Measurements from ENCODE around the gene NEUROG3. TPM values are rescaled to one million over a fixed set of nuclear protein-coding genes. Genes with fewer than 3 reads are reported as not detected.

NEUROG3 gene
- total and polyA plus RNA-seq, 2 of the 8 experiments (the other 6 are each of a cell fraction or from before 2014, with no cell fraction given): 0.45 TPM; not detected in 1

DNA sequence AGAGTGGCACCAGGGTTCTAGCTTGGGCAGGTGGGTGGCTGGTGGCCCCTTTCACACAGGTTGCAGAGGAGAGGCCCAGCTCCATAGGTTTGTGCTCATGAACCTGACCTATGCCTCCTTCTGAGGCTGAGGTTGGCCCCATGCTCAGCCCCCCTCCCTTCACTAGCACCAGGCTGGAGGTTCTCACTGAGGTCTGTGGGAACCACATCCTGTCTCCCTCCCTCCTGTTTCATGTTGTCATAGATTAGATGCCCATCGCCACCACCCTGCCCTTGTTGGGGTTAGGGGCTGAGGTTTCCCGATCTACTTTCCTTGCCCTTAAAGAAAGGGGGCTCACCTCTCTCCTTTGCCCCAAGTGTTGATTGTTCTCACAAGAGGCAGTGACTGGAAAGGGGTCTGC lies 14.7 kb downstream of the NEUROG3 start (continued):
- TF ChIP-seq HDAC2 (IDR thresholded peaks at IDR 0.05; ENCODE audit: borderline replicate concordance in 1 of 2, low read depth in 2 of 2, low read length in 2 of 2) (no peak), BCL11A (IDR thresholded peaks at IDR 0.05; ENCODE audit: low read depth in 2 of 2, low read length in 2 of 2) (no peak), KDM1A (IDR thresholded peaks at IDR 0.05; ENCODE audit: borderline replicate concordance, low read length) (no peak), NRF1 (IDR thresholded peaks at IDR 0.05; ENCODE audit: low read depth, low read length) (no peak), POLR2AphosphoS5 (IDR thresholded peaks at IDR 0.05; ENCODE audit: low read depth, low read length) (no peak), SIX5 (IDR thresholded peaks at IDR 0.05; ENCODE audit: low read depth, low read length) (no peak), RFX5 (IDR thresholded peaks at IDR 0.05; ENCODE audit: borderline replicate concordance, low read depth, low read length) (no peak), RXRA (IDR thresholded peaks at IDR 0.05; ENCODE audit: insufficient read depth, low read depth, low read length) (no peak), BACH1 (IDR thresholded peaks at IDR 0.05; ENCODE audit: low read length) (no peak), CHD2 (IDR thresholded peaks at IDR 0.05; ENCODE audit: low read length) (no peak)
